Measurements from ENCODE around the gene PPT1. TPM values are rescaled to one million over a fixed set of nuclear protein-coding genes. Genes with fewer than 3 reads are reported as not detected.
A peak's percentile ranks its signal among the peaks of the same experiment; 100 is the strongest.

The PPT1 gene
- polyA plus RNA-seq, 2 of the 4 experiments (the other 2 are of a cell fraction): 40.2 to 56.7 TPM

DNA sequence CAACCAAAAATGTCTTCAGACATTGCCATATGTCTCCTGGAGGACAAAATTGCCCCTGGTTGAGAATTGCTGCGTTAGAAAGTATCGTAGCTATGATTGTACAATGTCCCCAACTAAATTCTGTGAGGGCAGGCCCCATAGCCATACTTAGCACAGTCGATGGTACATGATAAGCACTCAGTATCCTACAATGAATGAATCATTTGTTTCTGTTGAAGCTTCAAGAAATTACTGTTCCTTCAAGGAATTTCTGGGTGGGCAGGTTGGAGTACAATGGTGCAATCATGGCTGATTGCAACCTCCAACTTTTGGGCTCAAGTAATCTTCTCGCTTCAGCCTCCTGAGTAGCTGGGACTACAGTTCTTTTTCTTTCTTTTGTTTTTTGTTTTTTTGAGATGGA is 51.9 kb downstream of the PPT1 start (continued):
- TF ChIP-seq, protein P1, sequence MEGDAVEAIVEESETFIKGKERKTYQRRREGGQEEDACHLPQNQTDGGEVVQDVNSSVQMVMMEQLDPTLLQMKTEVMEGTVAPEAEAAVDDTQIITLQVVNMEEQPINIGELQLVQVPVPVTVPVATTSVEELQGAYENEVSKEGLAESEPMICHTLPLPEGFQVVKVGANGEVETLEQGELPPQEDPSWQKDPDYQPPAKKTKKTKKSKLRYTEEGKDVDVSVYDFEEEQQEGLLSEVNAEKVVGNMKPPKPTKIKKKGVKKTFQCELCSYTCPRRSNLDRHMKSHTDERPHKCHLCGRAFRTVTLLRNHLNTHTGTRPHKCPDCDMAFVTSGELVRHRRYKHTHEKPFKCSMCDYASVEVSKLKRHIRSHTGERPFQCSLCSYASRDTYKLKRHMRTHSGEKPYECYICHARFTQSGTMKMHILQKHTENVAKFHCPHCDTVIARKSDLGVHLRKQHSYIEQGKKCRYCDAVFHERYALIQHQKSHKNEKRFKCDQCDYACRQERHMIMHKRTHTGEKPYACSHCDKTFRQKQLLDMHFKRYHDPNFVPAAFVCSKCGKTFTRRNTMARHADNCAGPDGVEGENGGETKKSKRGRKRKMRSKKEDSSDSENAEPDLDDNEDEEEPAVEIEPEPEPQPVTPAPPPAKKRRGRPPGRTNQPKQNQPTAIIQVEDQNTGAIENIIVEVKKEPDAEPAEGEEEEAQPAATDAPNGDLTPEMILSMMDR (IDR thresholded peaks at IDR 0.05): no peak

DNA sequence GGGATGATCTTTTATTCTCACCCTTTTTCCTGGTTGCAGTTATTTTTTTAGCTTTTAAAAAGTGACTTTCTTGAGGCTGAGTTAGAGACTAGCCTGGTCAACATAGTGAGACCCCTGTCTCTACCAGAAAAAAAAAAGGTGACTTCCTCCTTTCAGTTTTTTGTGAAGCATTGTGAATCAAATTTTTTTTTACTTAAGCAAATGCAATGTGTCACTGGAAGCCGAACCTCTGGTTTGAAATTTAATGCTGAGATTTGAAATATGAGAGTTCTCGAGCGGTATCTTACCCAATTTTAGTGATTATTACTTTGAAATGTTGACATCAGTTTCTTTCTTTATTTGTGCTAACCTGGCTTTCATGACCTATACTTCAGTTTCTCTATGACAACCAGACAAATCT is 52.9 kb downstream of the PPT1 start:
- H3K27ac ChIP-seq: no peak overlapping the region
- H3K4me1 ChIP-seq: peaks cover 30% of the 10 kb centered on the region
- DNase-seq (ENCODE audit: low read depth in 1 of 2, low spot score in 1 of 2): no peak
- ChIA-PET CTCF (interaction anchor here (1.2 to 1.7 kb wide), 2 partner anchors 12 to 24 kb away, joined by 3 to 5 read pairs; no protein-coding TSS in a partner anchor), POLR2A (no interaction called here)
- WGBS (ENCODE audit: missing lambda C conversion rate): 92% methylated on average over 3 of the region's 3 CpGs
- FAIRE-seq: no peak
- ATAC-seq: no peak
- no peak overlapping the region for H3K4me3 ChIP-seq
- no peak for TF ChIP-seq KDM1A (IDR thresholded peaks at IDR 0.05; ENCODE audit: low read depth)
- no peak for TF ChIP-seq RNF2 (IDR thresholded peaks at IDR 0.05; ENCODE audit: borderline replicate concordance, low read depth)
- TF ChIP-seq, protein P2, sequence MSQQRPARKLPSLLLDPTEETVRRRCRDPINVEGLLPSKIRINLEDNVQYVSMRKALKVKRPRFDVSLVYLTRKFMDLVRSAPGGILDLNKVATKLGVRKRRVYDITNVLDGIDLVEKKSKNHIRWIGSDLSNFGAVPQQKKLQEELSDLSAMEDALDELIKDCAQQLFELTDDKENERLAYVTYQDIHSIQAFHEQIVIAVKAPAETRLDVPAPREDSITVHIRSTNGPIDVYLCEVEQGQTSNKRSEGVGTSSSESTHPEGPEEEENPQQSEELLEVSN (IDR thresholded peaks at IDR 0.05; ENCODE audit: borderline replicate concordance, low read depth): no peak
- TF ChIP-seq EP300 (IDR thresholded peaks at IDR 0.05): no peak
- TF ChIP-seq JUNB (IDR thresholded peaks at IDR 0.05): no peak
- TF ChIP-seq FOSB (CRISPR knock-in tag; IDR thresholded peaks at IDR 0.05): no peak
- TF ChIP-seq, protein P3, sequence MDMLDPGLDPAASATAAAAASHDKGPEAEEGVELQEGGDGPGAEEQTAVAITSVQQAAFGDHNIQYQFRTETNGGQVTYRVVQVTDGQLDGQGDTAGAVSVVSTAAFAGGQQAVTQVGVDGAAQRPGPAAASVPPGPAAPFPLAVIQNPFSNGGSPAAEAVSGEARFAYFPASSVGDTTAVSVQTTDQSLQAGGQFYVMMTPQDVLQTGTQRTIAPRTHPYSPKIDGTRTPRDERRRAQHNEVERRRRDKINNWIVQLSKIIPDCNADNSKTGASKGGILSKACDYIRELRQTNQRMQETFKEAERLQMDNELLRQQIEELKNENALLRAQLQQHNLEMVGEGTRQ (IDR thresholded peaks at IDR 0.05): no peak
- TF ChIP-seq MYC (IDR thresholded peaks at IDR 0.05; ENCODE audit: borderline replicate concordance, low read length): no peak
- no peak for TF ChIP-seq RFX5 (IDR thresholded peaks at IDR 0.05)
- no peak for TF ChIP-seq CHD2 (IDR thresholded peaks at IDR 0.05; ENCODE audit: low read length, partially characterized antibody)
- H3K4me2 ChIP-seq: no peak overlapping the region
- no peaks in the 10 kb centered on the region for H3K9me3 ChIP-seq

DNA sequence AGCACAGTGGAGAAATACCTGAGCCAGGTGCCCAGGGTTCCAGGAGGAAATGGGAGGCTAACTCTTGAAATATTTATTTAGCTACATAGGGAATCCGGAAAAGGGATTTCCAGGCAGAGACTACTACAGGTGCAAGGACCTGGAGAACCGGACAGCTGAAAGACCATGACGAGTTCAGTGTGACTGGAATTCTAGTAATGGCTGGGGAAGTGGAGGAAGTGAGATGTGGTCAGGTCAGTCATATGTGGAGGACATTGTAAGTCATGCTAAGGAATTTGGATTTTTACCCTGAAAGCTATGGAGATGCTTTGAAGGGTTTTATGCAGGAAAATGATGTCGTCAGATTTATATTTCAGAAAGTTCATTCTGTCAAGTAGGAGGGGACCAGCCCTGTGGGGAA is 54.7 kb downstream of the PPT1 start:
- DNase-seq (ENCODE audit: low read depth in 1 of 2, low spot score in 1 of 2) (no peak), ATAC-seq (no peak), FAIRE-seq (no peak)
- no peaks in the 10 kb centered on the region for H3K9me3 ChIP-seq
- H3K27ac ChIP-seq: no peak overlapping the region
- H3K4me1 ChIP-seq: peaks cover 31% of the 10 kb centered on the region
- H3K4me3 ChIP-seq: peak overlapping the region; percentile 99; the same call in 1 of the 3 replicates
- H3K4me2 ChIP-seq: peak overlapping the region; percentile 99
- 88% methylated on average over 4 of the region's 4 CpGs for WGBS (ENCODE audit: missing lambda C conversion rate)
- ChIA-PET CTCF (interaction anchor here (1.0 to 1.7 kb wide), 2 partner anchors 10 to 296 kb away, joined by 4 to 5 read pairs; no protein-coding TSS in a partner anchor), POLR2A (no interaction called here)
- TF ChIP-seq KDM1A (IDR thresholded peaks at IDR 0.05; ENCODE audit: low read depth) (no peak), SMC3 (IDR thresholded peaks at IDR 0.05) (no peak), NPAS2 (CRISPR knock-in tag; IDR thresholded peaks at IDR 0.05; ENCODE audit: borderline replicate concordance) (no peak), HOXB5 (CRISPR knock-in tag; IDR thresholded peaks at IDR 0.05) (no peak), POLR2AphosphoS2 (conservative IDR thresholded peaks at IDR 0.05; ENCODE audit: low read length) (no peak), RNF2 (IDR thresholded peaks at IDR 0.05; ENCODE audit: borderline replicate concordance, low read depth) (no peak), CHD4 (IDR thresholded peaks at IDR 0.05; ENCODE audit: borderline replicate concordance) (no peak), POLR2A (IDR thresholded peaks at IDR 0.05; ENCODE audit: low read length) (no peak), RFX5 (IDR thresholded peaks at IDR 0.05) (no peak), HDAC2 (IDR thresholded peaks at IDR 0.05) (no peak)
- TF ChIP-seq, protein P2 (IDR thresholded peaks at IDR 0.05; ENCODE audit: borderline replicate concordance, low read depth): no peak
- TF ChIP-seq, protein P4, sequence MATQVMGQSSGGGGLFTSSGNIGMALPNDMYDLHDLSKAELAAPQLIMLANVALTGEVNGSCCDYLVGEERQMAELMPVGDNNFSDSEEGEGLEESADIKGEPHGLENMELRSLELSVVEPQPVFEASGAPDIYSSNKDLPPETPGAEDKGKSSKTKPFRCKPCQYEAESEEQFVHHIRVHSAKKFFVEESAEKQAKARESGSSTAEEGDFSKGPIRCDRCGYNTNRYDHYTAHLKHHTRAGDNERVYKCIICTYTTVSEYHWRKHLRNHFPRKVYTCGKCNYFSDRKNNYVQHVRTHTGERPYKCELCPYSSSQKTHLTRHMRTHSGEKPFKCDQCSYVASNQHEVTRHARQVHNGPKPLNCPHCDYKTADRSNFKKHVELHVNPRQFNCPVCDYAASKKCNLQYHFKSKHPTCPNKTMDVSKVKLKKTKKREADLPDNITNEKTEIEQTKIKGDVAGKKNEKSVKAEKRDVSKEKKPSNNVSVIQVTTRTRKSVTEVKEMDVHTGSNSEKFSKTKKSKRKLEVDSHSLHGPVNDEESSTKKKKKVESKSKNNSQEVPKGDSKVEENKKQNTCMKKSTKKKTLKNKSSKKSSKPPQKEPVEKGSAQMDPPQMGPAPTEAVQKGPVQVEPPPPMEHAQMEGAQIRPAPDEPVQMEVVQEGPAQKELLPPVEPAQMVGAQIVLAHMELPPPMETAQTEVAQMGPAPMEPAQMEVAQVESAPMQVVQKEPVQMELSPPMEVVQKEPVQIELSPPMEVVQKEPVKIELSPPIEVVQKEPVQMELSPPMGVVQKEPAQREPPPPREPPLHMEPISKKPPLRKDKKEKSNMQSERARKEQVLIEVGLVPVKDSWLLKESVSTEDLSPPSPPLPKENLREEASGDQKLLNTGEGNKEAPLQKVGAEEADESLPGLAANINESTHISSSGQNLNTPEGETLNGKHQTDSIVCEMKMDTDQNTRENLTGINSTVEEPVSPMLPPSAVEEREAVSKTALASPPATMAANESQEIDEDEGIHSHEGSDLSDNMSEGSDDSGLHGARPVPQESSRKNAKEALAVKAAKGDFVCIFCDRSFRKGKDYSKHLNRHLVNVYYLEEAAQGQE (IDR thresholded peaks at IDR 0.05): no peak
- TF ChIP-seq, protein P5, sequence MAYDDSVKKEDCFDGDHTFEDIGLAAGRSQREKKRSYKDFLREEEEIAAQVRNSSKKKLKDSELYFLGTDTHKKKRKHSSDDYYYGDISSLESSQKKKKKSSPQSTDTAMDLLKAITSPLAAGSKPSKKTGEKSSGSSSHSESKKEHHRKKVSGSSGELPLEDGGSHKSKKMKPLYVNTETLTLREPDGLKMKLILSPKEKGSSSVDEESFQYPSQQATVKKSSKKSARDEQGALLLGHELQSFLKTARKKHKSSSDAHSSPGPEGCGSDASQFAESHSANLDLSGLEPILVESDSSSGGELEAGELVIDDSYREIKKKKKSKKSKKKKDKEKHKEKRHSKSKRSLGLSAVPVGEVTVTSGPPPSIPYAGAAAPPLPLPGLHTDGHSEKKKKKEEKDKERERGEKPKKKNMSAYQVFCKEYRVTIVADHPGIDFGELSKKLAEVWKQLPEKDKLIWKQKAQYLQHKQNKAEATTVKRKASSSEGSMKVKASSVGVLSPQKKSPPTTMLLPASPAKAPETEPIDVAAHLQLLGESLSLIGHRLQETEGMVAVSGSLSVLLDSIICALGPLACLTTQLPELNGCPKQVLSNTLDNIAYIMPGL (CRISPR knock-in tag; IDR thresholded peaks at IDR 0.05; ENCODE audit: borderline replicate concordance): no peak
- TF ChIP-seq, protein P6, sequence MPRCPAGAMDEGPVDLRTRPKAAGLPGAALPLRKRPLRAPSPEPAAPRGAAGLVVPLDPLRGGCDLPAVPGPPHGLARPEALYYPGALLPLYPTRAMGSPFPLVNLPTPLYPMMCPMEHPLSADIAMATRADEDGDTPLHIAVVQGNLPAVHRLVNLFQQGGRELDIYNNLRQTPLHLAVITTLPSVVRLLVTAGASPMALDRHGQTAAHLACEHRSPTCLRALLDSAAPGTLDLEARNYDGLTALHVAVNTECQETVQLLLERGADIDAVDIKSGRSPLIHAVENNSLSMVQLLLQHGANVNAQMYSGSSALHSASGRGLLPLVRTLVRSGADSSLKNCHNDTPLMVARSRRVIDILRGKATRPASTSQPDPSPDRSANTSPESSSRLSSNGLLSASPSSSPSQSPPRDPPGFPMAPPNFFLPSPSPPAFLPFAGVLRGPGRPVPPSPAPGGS (IDR thresholded peaks at IDR 0.05): no peak
- TF ChIP-seq, protein P7, sequence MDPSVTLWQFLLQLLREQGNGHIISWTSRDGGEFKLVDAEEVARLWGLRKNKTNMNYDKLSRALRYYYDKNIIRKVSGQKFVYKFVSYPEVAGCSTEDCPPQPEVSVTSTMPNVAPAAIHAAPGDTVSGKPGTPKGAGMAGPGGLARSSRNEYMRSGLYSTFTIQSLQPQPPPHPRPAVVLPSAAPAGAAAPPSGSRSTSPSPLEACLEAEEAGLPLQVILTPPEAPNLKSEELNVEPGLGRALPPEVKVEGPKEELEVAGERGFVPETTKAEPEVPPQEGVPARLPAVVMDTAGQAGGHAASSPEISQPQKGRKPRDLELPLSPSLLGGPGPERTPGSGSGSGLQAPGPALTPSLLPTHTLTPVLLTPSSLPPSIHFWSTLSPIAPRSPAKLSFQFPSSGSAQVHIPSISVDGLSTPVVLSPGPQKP (IDR thresholded peaks at IDR 0.05; ENCODE audit: low read depth, low read length): no peak

Measured in A549 (cell line).